HEK293 (cell line): Measurements from ENCODE around the gene INO80.

Source experiments
- CTCF ChIA-PET: fragments of 350-600 bp; formaldehyde crosslinking; extraction: SDS; loops from one replicate; lab custom pipeline; 2021; ENCODE audit warnings: antibody characterized with exemption; lab: Yijun Ruan, JAX
- POLR2A ChIA-PET: fragments of 300-600 bp; formaldehyde crosslinking; extraction: SDS; loops from one replicate; lab custom pipeline; 2020; ENCODE audit warnings: antibody characterized with exemption, inconsistent platforms; lab: Yijun Ruan, JAX
- H3K27ac ChIP-seq: fragments of 200-500 bp; sonication (Bioruptor generic); 2 replicates; pipeline ENCODE4 v1.5.1; 2014; ENCODE audit warnings: low read depth, low read length, control low read depth, inconsistent platforms; ENCODE audit errors: extremely low read depth
- H3K36me3 ChIP-seq, 2 experiments: fragments of 200-500 bp in 1 of 2; sonication (Bioruptor generic) in 1 of 2; 1 replicate in 1 of 2; 2 replicates in 1 of 2; pipeline ENCODE4 v1.5.1; 2014 to 2017; ENCODE audit warnings: inconsistent platforms in 2 of 2, low read length in 2 of 2; ENCODE audit not compliant: control insufficient read depth in 2 of 2, insufficient read depth in 1 of 2
- H3K4me1 ChIP-seq: fragments of 200-500 bp; sonication (Bioruptor generic); 2 replicates; pipeline ENCODE4 v1.5.1; 2014; ENCODE audit warnings: mild to moderate bottlenecking, low read length, inconsistent platforms; ENCODE audit not compliant: control insufficient read depth, insufficient read depth
- H3K4me3 ChIP-seq: 2 replicates; pipeline ENCODE4 v1.5.1; 2011; ENCODE audit warnings: low read depth, mild to moderate bottlenecking, control low read depth, low read length, moderate library complexity
- H3K9me3 ChIP-seq: fragments of 200-500 bp; sonication (Bioruptor generic); 2 replicates; pipeline ENCODE4 v1.5.1; 2014; ENCODE audit warnings: low read depth, low read length, inconsistent platforms; ENCODE audit not compliant: control insufficient read depth, insufficient read depth
- FEZF1 ChIP-seq: fragments of 450-650 bp; formaldehyde crosslinking; IDR thresholded peaks from 2 replicates; pipeline ENCODE4 v1.5.1; 2016; ENCODE audit warnings: missing biosample characterization, missing genetic modification characterization
- GFI1B ChIP-seq: fragments of 450-650 bp; formaldehyde crosslinking; IDR thresholded peaks from 2 replicates; pipeline ENCODE4 v1.5.1; 2016; ENCODE audit warnings: missing biosample characterization, missing genetic modification characterization
- GLI4 ChIP-seq: fragments of 450-650 bp; formaldehyde crosslinking; IDR thresholded peaks from 2 replicates; pipeline ENCODE4 v1.5.1; 2016; ENCODE audit warnings: missing biosample characterization, missing genetic modification characterization
- GLIS2 ChIP-seq: fragments of 450-650 bp; formaldehyde crosslinking; IDR thresholded peaks from 2 replicates; pipeline ENCODE4 v1.5.1; 2016; ENCODE audit warnings: missing biosample characterization, missing genetic modification characterization
- KLF7 ChIP-seq: fragments of 450-650 bp; formaldehyde crosslinking; IDR thresholded peaks from 2 replicates; pipeline ENCODE4 v1.5.1; 2016; ENCODE audit warnings: missing biosample characterization, missing genetic modification characterization, borderline replicate concordance
- MYNN ChIP-seq: fragments of 450-650 bp; formaldehyde crosslinking; IDR thresholded peaks from 2 replicates; pipeline ENCODE4 v1.5.1; 2016; ENCODE audit warnings: missing biosample characterization, missing genetic modification characterization, borderline replicate concordance
- ZFP37 ChIP-seq: fragments of 450-650 bp; formaldehyde crosslinking; IDR thresholded peaks from 2 replicates; pipeline ENCODE4 v1.5.1; 2016; ENCODE audit warnings: missing biosample characterization, missing genetic modification characterization
- ZNF211 ChIP-seq: fragments of 450-650 bp; formaldehyde crosslinking; IDR thresholded peaks from 2 replicates; pipeline ENCODE4 v1.5.1; 2016; ENCODE audit warnings: low read depth, missing biosample characterization, missing genetic modification characterization
- ZNF311 ChIP-seq: fragments of 450-650 bp; formaldehyde crosslinking; IDR thresholded peaks from 2 replicates; pipeline ENCODE4 v1.5.1; 2017; ENCODE audit warnings: missing biosample characterization, missing genetic modification characterization, borderline replicate concordance
- ZNF394 ChIP-seq: fragments of 450-650 bp; formaldehyde crosslinking; IDR thresholded peaks from 2 replicates; pipeline ENCODE4 v1.5.1; 2016; ENCODE audit warnings: missing biosample characterization, missing genetic modification characterization, mild to moderate bottlenecking, moderate library complexity, borderline replicate concordance
- ZNF404 ChIP-seq: fragments of 450-650 bp; formaldehyde crosslinking; IDR thresholded peaks from 2 replicates; pipeline ENCODE4 v1.5.1; 2017; ENCODE audit warnings: missing biosample characterization, missing genetic modification characterization
- ZNF544 ChIP-seq: fragments of 450-650 bp; formaldehyde crosslinking; IDR thresholded peaks from 2 replicates; pipeline ENCODE4 v1.5.0; 2017; ENCODE audit warnings: missing biosample characterization, missing genetic modification characterization
- ZNF549 ChIP-seq: fragments of 450-650 bp; IDR thresholded peaks from 2 replicates; pipeline ENCODE4 v1.5.1; 2018; ENCODE audit warnings: missing biosample characterization, missing genetic modification characterization, mild to moderate bottlenecking, inconsistent platforms, moderate library complexity
- ZNF623 ChIP-seq: fragments of 450-650 bp; formaldehyde crosslinking; IDR thresholded peaks from 2 replicates; pipeline ENCODE4 v1.5.1; 2016; ENCODE audit warnings: missing biosample characterization, missing genetic modification characterization
- ZNF629 ChIP-seq: fragments of 450-650 bp; formaldehyde crosslinking; IDR thresholded peaks from 2 replicates; pipeline ENCODE4 v1.5.1; 2017; ENCODE audit warnings: missing biosample characterization, missing genetic modification characterization
- ZNF777 ChIP-seq: fragments of 450-650 bp; formaldehyde crosslinking; IDR thresholded peaks from 2 replicates; pipeline ENCODE4 v1.5.1; 2017; ENCODE audit warnings: missing biosample characterization, missing genetic modification characterization, borderline replicate concordance
- TF ChIP-seq, protein P1 (sequence below): fragments of 450-650 bp; formaldehyde crosslinking; IDR thresholded peaks from 2 replicates; pipeline ENCODE4 v1.5.1; 2016; ENCODE audit warnings: missing biosample characterization, missing genetic modification characterization
- TF ChIP-seq, protein P2 (sequence below): fragments of 450-650 bp; formaldehyde crosslinking; optimal IDR thresholded peaks from 2 replicates; pipeline ENCODE3; 2016; ENCODE audit warnings: missing biosample characterization, mild to moderate bottlenecking, missing genetic modification characterization
- TF ChIP-seq, protein P3 (sequence below): fragments of 450-650 bp; formaldehyde crosslinking; IDR thresholded peaks from 2 replicates; pipeline ENCODE4 v1.5.1; 2017; ENCODE audit warnings: missing biosample characterization, missing genetic modification characterization
- TF ChIP-seq, protein P4 (sequence below): fragments of 450-650 bp; formaldehyde crosslinking; IDR thresholded peaks from 2 replicates; pipeline ENCODE4 v1.5.1; 2016; ENCODE audit warnings: missing biosample characterization, missing genetic modification characterization
- TF ChIP-seq, protein P5 (sequence below): fragments of 450-650 bp; formaldehyde crosslinking; IDR thresholded peaks from 2 replicates; pipeline ENCODE4 v1.5.1; 2016; ENCODE audit warnings: missing biosample characterization, missing genetic modification characterization

INO80 gene

DNA sequence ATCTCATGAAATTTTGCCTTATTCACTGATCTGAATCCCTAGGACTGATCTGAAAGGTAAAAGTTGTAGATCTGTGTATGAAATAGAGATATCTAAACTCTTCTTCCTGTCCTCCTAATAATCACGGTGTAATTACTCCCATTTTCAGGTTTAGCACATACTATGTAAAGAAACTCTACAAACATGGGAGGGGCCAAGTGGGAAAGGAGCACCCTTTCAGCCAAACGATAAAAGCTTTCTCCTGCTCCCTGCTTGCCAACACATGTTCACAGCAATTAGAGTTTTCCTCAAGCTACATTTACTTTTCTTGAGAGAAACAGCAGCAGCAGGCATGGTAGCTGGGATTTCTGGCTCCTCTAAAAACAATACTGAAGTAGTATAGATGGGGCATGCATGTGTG, 91.2 kb downstream of the INO80 start:
- no peak overlapping the region for H3K4me3 ChIP-seq
- peaks cover 3 to 42% of the 10 kb centered on the region in 2 experiments; a peak in 2 of 3 replicates for H3K36me3 ChIP-seq
- TF ChIP-seq KLF7, result no peak
- no peak for TF ChIP-seq GLI4 (tag by site-specific recombination)
- TF ChIP-seq GLIS2 (tag by site-specific recombination), result no peak
- ChIA-PET CTCF (interaction anchor here (1.0 to 6.4 kb wide), 4 partner anchors 33 to 161 kb away, joined by 3 to 71 read pairs (median 4); no protein-coding TSS in a partner anchor), POLR2A (no interaction called here)
- H3K27ac ChIP-seq, result no peak overlapping the region
- H3K4me1 ChIP-seq, result no peaks in the 10 kb centered on the region
- H3K9me3 ChIP-seq, result no peaks in the 10 kb centered on the region

DNA sequence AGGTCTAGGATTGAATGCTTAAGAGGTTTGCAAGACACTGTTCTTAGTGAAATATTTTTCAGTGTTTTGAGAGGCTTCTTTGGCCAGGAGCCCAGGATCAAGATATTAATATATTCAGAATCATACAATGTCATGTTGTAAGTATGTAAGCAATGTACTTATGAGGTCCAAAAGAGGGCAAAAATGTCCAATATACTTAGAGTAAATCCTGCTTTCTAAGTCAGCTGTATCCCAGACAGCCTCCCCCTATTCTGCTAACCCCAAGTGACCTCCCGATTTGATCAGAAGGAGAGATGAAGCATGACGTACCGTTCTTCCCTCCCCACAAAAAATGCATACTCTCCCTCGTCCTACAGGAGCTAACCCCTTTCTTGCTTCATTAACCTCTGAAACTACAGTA, 91.9 kb downstream of the INO80 start:
- no peak overlapping the region for H3K27ac ChIP-seq
- POLR2A ChIA-PET, result no interaction called here
- TF ChIP-seq ZNF211 (tag by site-specific recombination) (no peak), ZNF394 (tag by site-specific recombination) (no peak), FEZF1 (tag by site-specific recombination) (no peak), GFI1B (tag by site-specific recombination) (no peak), ZNF544 (no peak), ZNF629 (tag by site-specific recombination) (no peak), ZNF549 (no peak), ZNF311 (tag by site-specific recombination) (no peak), MYNN (tag by site-specific recombination) (no peak), ZNF404 (tag by site-specific recombination) (no peak), ZFP37 (no peak), ZNF623 (tag by site-specific recombination) (no peak), ZNF777 (tag by site-specific recombination) (no peak)
- TF ChIP-seq, protein P1, sequence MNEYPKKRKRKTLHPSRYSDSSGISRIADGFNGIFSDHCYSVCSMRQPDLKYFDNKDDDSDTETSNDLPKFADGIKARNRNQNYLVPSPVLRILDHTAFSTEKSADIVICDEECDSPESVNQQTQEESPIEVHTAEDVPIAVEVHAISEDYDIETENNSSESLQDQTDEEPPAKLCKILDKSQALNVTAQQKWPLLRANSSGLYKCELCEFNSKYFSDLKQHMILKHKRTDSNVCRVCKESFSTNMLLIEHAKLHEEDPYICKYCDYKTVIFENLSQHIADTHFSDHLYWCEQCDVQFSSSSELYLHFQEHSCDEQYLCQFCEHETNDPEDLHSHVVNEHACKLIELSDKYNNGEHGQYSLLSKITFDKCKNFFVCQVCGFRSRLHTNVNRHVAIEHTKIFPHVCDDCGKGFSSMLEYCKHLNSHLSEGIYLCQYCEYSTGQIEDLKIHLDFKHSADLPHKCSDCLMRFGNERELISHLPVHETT, result no peak
- TF ChIP-seq, protein P2, sequence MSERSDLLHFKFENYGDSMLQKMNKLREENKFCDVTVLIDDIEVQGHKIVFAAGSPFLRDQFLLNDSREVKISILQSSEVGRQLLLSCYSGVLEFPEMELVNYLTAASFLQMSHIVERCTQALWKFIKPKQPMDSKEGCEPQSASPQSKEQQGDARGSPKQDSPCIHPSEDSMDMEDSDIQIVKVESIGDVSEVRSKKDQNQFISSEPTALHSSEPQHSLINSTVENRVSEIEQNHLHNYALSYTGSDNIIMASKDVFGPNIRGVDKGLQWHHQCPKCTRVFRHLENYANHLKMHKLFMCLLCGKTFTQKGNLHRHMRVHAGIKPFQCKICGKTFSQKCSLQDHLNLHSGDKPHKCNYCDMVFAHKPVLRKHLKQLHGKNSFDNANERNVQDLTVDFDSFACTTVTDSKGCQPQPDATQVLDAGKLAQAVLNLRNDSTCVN, result no peak
- TF ChIP-seq, protein P3, sequence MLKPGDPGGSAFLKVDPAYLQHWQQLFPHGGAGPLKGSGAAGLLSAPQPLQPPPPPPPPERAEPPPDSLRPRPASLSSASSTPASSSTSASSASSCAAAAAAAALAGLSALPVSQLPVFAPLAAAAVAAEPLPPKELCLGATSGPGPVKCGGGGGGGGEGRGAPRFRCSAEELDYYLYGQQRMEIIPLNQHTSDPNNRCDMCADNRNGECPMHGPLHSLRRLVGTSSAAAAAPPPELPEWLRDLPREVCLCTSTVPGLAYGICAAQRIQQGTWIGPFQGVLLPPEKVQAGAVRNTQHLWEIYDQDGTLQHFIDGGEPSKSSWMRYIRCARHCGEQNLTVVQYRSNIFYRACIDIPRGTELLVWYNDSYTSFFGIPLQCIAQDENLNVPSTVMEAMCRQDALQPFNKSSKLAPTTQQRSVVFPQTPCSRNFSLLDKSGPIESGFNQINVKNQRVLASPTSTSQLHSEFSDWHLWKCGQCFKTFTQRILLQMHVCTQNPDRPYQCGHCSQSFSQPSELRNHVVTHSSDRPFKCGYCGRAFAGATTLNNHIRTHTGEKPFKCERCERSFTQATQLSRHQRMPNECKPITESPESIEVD (tag by site-specific recombination), result no peak
- TF ChIP-seq, protein P4, sequence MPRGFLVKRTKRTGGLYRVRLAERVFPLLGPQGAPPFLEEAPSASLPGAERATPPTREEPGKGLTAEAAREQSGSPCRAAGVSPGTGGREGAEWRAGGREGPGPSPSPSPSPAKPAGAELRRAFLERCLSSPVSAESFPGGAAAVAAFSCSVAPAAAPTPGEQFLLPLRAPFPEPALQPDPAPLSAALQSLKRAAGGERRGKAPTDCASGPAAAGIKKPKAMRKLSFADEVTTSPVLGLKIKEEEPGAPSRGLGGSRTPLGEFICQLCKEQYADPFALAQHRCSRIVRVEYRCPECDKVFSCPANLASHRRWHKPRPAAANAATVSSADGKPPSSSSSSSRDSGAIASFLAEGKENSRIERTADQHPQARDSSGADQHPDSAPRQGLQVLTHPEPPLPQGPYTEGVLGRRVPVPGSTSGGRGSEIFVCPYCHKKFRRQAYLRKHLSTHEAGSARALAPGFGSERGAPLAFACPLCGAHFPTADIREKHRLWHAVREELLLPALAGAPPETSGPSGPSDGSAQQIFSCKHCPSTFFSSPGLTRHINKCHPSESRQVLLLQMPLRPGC (tag by site-specific recombination), result no peak
- TF ChIP-seq, protein P5, sequence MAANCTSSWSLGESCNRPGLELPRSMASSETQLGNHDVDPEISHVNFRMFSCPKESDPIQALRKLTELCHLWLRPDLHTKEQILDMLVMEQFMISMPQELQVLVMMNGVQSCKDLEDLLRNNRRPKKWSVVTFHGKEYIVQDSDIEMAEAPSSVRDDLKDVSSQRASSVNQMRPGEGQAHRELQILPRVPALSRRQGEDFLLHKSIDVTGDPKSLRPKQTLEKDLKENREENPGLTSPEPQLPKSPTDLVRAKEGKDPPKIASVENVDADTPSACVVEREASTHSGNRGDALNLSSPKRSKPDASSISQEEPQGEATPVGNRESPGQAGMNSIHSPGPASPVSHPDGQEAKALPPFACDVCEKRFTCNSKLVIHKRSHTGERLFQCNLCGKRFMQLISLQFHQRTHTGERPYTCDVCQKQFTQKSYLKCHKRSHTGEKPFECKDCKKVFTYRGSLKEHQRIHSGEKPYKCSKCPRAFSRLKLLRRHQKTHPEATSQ (tag by site-specific recombination), result no peak
- TF ChIP-seq, all 188 proteins: peak for 0
- Histone ChIP-seq H3K4me1 (no peaks in the 10 kb centered on the region), H3K9me3 (no peaks in the 10 kb centered on the region), H3K36me3 (peaks cover 3 to 40% of the 10 kb centered on the region in 2 experiments; a peak in 2 of 3 replicates), H3K4me3 (no peak overlapping the region)
- CTCF ChIA-PET, result interaction anchor here (0.6 to 6.4 kb wide), 5 partner anchors 82 to 164 kb away, joined by 3 to 71 read pairs (median 4); no protein-coding TSS in a partner anchor
